Neural progenitor cell (in vitro differentiated cells): ENCODE results near the gene PPAN.

ENCODE experiments used
- CTCF ChIP-seq: fragments of 200-600 bp; sonication (generic); IDR thresholded peaks from 2 replicates; pipeline ENCODE4 v1.5.1; 2017; ENCODE audit warnings: antibody characterized with exemption, mild to moderate bottlenecking
- EZH2 ChIP-seq: fragments of 200-600 bp; sonication (generic); IDR thresholded peaks from 2 replicates; pipeline ENCODE4 v1.6.1; 2017; ENCODE audit warnings: antibody characterized with exemption, mild to moderate bottlenecking, moderate library complexity
- EZH2phosphoT487 ChIP-seq: fragments of 200-600 bp; sonication (generic); IDR thresholded peaks from 2 replicates; pipeline ENCODE4 v1.6.1; 2017; ENCODE audit warnings: antibody characterized with exemption

- TF ChIP-seq CTCF (no peak), EZH2phosphoT487 (no peak), EZH2 (no peak)
Measured at GRCh38 chr19:10126213-10126639, 20.1 kb downstream of the PPAN start.
